ENCODE data around the gene RBM4. TPM values are rescaled to one million over a fixed set of nuclear protein-coding genes. Genes with fewer than 3 reads are reported as not detected.

Gene RBM4
- total and polyA plus RNA-seq, 2 experiments from 2014 or later = 142 to 241 TPM

GRCh38 chr11:66653123-66653522 is 14.6 kb downstream of the RBM4 start:
- TF ChIP-seq, protein P1, sequence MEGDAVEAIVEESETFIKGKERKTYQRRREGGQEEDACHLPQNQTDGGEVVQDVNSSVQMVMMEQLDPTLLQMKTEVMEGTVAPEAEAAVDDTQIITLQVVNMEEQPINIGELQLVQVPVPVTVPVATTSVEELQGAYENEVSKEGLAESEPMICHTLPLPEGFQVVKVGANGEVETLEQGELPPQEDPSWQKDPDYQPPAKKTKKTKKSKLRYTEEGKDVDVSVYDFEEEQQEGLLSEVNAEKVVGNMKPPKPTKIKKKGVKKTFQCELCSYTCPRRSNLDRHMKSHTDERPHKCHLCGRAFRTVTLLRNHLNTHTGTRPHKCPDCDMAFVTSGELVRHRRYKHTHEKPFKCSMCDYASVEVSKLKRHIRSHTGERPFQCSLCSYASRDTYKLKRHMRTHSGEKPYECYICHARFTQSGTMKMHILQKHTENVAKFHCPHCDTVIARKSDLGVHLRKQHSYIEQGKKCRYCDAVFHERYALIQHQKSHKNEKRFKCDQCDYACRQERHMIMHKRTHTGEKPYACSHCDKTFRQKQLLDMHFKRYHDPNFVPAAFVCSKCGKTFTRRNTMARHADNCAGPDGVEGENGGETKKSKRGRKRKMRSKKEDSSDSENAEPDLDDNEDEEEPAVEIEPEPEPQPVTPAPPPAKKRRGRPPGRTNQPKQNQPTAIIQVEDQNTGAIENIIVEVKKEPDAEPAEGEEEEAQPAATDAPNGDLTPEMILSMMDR (IDR thresholded peaks at IDR 0.05; ENCODE audit: low read depth, low read length) = no peak
- H3K9me3 ChIP-seq (ENCODE audit: low read depth) = no peaks in the 10 kb centered on the region
- H3K4me3 ChIP-seq = no peak overlapping the region
- no peak overlapping the region for H3K27ac ChIP-seq
- H3K36me3 ChIP-seq = peaks cover 12% of the 10 kb centered on the region
- no peaks in the 10 kb centered on the region for H3K4me1 ChIP-seq (ENCODE audit: low read depth)
- no peaks in the 10 kb centered on the region for H3K27me3 ChIP-seq
- no peak for DNase-seq (ENCODE audit: low read depth in 1 of 2, low spot score in 1 of 2)

DNA sequence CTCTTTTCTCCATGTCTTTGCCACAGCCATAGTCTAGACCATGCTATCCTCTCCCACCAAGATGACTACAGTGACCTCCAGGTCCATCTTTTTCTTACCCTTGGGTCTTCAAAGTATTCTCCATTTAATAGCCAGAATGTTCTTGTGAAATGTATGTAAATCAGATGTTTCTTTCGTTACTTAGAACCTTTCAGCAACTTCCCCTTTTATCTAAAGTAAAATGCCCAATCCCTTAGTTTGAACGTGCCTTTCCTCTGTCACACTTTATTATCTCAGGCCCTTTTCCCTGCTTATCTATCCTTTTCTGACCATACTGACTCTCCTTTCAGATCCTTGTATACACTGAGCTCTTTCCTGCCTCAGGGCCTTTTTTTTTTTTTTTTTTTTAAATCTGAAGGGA is 21.3 kb downstream of the RBM4 start:
- Histone ChIP-seq H3K4me1 (ENCODE audit: low read depth) (peaks cover 19% of the 10 kb centered on the region), H3K4me3 (no peak overlapping the region), H3K36me3 (peaks cover 8% of the 10 kb centered on the region), H3K9me3 (ENCODE audit: low read depth) (no peaks in the 10 kb centered on the region), H3K27me3 (no peaks in the 10 kb centered on the region), H3K27ac (peak overlapping the region; percentile 62)
- TF ChIP-seq, protein P1 (IDR thresholded peaks at IDR 0.05; ENCODE audit: low read depth, low read length) = no peak
- DNase-seq (ENCODE audit: low read depth in 1 of 2, low spot score in 1 of 2) = no peak

DNA sequence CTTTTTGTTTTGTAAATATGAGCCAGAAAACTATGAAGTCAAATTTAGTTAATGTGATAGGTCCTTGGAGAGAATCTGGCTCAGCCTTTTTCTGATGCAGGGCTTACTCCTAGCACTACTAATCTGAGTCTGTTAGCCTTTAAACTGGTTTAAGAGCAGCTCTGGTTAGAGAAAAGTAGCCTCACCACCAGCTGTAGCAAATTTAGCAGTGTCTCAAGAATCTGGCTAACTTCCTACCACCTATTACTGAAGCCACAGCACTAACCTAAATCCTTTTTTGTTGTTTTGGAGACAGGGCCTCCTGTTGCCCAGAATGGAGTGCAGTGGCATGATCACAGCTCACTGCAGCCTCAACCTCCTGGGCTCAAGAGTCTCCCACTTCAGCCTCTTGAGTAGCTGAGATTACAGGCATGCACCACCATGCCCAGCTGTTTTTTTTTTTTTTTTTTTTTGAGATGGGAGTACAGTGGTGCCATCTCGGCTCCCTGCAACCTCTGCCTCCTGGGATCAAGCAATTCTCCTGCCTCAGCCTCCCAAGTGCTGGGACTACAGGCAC is 25.3 kb downstream of the RBM4 start:
- Histone ChIP-seq H3K36me3 (peaks cover 17% of the 10 kb centered on the region), H3K27me3 (no peaks in the 10 kb centered on the region), H3K27ac (peak overlapping the region; percentile 80), H3K9me3 (ENCODE audit: low read depth) (no peaks in the 10 kb centered on the region), H3K4me3 (no peak overlapping the region), H3K4me1 (ENCODE audit: low read depth) (peaks cover 33% of the 10 kb centered on the region)
- TF ChIP-seq, protein P1 (IDR thresholded peaks at IDR 0.05; ENCODE audit: low read depth, low read length) = no peak
- DNase-seq (ENCODE audit: low read depth in 1 of 2, low spot score in 1 of 2) = peak in 1 of 2 donors; percentile 61

DNA sequence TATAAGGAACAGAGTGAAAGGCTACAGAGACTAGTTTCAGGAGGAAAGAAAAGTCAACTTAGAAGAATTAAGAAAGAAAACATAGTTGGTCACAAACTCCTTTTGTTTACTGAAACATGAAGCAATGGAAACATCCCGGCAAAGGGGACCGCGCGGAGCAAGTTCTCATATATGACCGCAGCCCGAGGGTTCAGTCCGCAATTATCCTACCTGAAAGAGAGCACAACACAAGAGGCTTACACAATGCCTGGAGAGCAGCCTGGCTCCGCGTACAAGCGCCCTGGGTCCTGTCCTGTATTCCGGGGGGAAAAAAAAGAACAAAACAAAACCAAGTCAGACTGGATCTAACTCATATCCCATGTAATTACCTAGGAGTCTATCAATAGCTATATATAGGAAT is 26.9 kb downstream of the RBM4 start:
- Histone ChIP-seq H3K36me3 (peaks cover 17% of the 10 kb centered on the region), H3K27ac (no peak overlapping the region), H3K4me1 (ENCODE audit: low read depth) (peaks cover 22% of the 10 kb centered on the region), H3K9me3 (ENCODE audit: low read depth) (no peaks in the 10 kb centered on the region), H3K27me3 (no peaks in the 10 kb centered on the region), H3K4me3 (no peak overlapping the region)
- no peak for DNase-seq (ENCODE audit: low read depth in 1 of 2, low spot score in 1 of 2)
- TF ChIP-seq, protein P1 (IDR thresholded peaks at IDR 0.05; ENCODE audit: low read depth, low read length) = no peak

DNA sequence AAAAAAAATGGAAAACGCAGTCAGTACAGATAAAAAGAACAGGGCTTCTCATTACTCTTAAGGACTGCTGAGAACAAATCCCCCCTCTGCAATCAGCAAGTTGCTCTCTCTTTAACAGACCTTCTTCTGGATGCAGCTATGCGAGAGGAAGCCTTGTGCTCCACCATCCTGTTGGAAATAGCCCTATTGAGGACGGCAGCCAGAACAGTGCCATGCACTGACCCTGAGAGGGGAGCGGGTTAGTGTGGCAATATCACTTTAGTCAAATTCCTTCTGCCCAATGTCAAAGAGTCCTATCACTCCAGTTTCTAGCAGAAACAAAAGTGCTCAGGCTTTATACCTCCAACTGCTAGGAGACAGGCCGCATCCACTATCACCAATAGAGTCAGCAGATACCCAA is 32.3 kb downstream of the RBM4 start:
- TF ChIP-seq, protein P1 (IDR thresholded peaks at IDR 0.05; ENCODE audit: low read depth, low read length) = no peak
- DNase-seq (ENCODE audit: low read depth in 1 of 2, low spot score in 1 of 2) = no peak
- H3K36me3 ChIP-seq = peaks cover 9% of the 10 kb centered on the region
- H3K9me3 ChIP-seq (ENCODE audit: low read depth) = no peaks in the 10 kb centered on the region
- peak overlapping the region; percentile 31 for H3K27ac ChIP-seq
- peaks cover 34% of the 10 kb centered on the region for H3K4me1 ChIP-seq (ENCODE audit: low read depth)
- H3K27me3 ChIP-seq = no peaks in the 10 kb centered on the region
- H3K4me3 ChIP-seq = no peak overlapping the region

Data from cardiac muscle cell (in vitro differentiated cells and primary cell).